ENCODE results near the gene TXNDC17. TPM values are rescaled to one million over a fixed set of nuclear protein-coding genes. Genes with fewer than 3 reads are reported as not detected.

TXNDC17 gene
- total and polyA plus RNA-seq, 2 of the 8 experiments (the other 6 are each of a cell fraction or from before 2014, with no cell fraction given): 182 to 410 TPM

- TF ChIP-seq SP2 (IDR thresholded peaks at IDR 0.05; ENCODE audit: low read length) (no peak), SP4 (IDR thresholded peaks at IDR 0.05; ENCODE audit: low read length) (no peak), KDM4A (IDR thresholded peaks at IDR 0.05; ENCODE audit: low read depth, low read length, severe bottlenecking) (peak; percentile 45), SRF (IDR thresholded peaks at IDR 0.05; ENCODE audit: low read depth, low read length) (no peak), JUN (IDR thresholded peaks at IDR 0.05; ENCODE audit: low read depth, low read length) (no peak), CEBPB (IDR thresholded peaks at IDR 0.05; ENCODE audit: low read depth, low read length) (no peak), NANOG (IDR thresholded peaks at IDR 0.05; ENCODE audit: insufficient read depth, low read depth, low read length, poor library complexity, severe bottlenecking) (no peak), BACH1 (IDR thresholded peaks at IDR 0.05; ENCODE audit: low read length) (no peak), RBBP5 (IDR thresholded peaks at IDR 0.05; ENCODE audit: borderline replicate concordance, low read depth, low read length) (no peak), TBP (IDR thresholded peaks at IDR 0.05; ENCODE audit: low read depth, low read length) (no peak), HDAC6 (IDR thresholded peaks at IDR 0.05; ENCODE audit: low read depth, low read length) (no peak), EGR1 (IDR thresholded peaks at IDR 0.05; ENCODE audit: borderline replicate concordance, low read depth, low read length) (no peak), BRCA1 (IDR thresholded peaks at IDR 0.05; ENCODE audit: low read depth, low read length) (no peak), ATF2 (IDR thresholded peaks at IDR 0.05; ENCODE audit: low read length) (no peak), RXRA (IDR thresholded peaks at IDR 0.05; ENCODE audit: insufficient read depth, low read depth, low read length) (no peak), YY1 (IDR thresholded peaks at IDR 0.05; ENCODE audit: low read depth, low read length) (peak; percentile 87), ASH2L (IDR thresholded peaks at IDR 0.05; ENCODE audit: low read length) (no peak), JUND (IDR thresholded peaks at IDR 0.05; ENCODE audit: low read length) (no peak), EZH2 (IDR thresholded peaks at IDR 0.05; ENCODE audit: low read depth, low read length, severe bottlenecking) (peak; percentile 48), SIX5 (IDR thresholded peaks at IDR 0.05; ENCODE audit: low read depth, low read length) (no peak)
- TF ChIP-seq, protein P1, sequence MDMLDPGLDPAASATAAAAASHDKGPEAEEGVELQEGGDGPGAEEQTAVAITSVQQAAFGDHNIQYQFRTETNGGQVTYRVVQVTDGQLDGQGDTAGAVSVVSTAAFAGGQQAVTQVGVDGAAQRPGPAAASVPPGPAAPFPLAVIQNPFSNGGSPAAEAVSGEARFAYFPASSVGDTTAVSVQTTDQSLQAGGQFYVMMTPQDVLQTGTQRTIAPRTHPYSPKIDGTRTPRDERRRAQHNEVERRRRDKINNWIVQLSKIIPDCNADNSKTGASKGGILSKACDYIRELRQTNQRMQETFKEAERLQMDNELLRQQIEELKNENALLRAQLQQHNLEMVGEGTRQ (IDR thresholded peaks at IDR 0.05; ENCODE audit: low read length): no peak
- TF ChIP-seq, protein P2, sequence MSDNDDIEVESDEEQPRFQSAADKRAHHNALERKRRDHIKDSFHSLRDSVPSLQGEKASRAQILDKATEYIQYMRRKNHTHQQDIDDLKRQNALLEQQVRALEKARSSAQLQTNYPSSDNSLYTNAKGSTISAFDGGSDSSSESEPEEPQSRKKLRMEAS (IDR thresholded peaks at IDR 0.05): 0 out of 2 replicates have a peak, but pooled peaks have one; percentile 22
Measured at GRCh38 chr17:6654841-6655731, 14.2 kb downstream of the TXNDC17 start (continued).
